Fibroblast of villous mesenchyme (primary cell): ENCODE results near the gene KCNMA1. TPM values are rescaled to one million over a fixed set of nuclear protein-coding genes. Genes with fewer than 3 reads are reported as not detected.

Experiments
- DNase-seq: peaks from one replicate; pipeline ENCODE4 v3.0.0-alpha.2; 2010; ENCODE audit warnings: low read depth
- H3K4me3 ChIP-seq: 2 replicates; pipeline ENCODE4 v1.5.1; 2011; ENCODE audit warnings: low read depth, mild to moderate bottlenecking, low read length
- CTCF ChIP-seq: IDR thresholded peaks from 2 replicates; pipeline ENCODE4 v1.5.1; 2012; ENCODE audit warnings: low read depth, mild to moderate bottlenecking, low read length; ENCODE audit not compliant: insufficient read depth
- total RNA-seq: library from RNA; depleted of rRNA; stranded (reverse); fragments of >200 nt; gene quantifications from 2 replicates; pipeline ENCODE4 v1.2.3, GENCODE V29; 2012

The KCNMA1 gene
- total RNA-seq, 1 donor: 36.7 TPM

GRCh38 chr10:77563638-77564270 lies 73.9 kb downstream of the KCNMA1 start:
- H3K4me3 ChIP-seq: no peak overlapping the region
- no peak for TF ChIP-seq CTCF
- no peak for DNase-seq

GRCh38 chr10:77562742-77563141 lies 74.9 kb downstream of the KCNMA1 start:
- DNase-seq: no peak
- TF ChIP-seq CTCF: no peak
- no peak overlapping the region for H3K4me3 ChIP-seq

- no peak overlapping the region for H3K4me3 ChIP-seq
- DNase-seq: no peak
- TF ChIP-seq CTCF: no peak
These were observed 75.6 kb downstream of the KCNMA1 start for GRCh38 chr10:77561991-77562390.

- TF ChIP-seq CTCF: no peak
- DNase-seq: no peak
- no peak overlapping the region for H3K4me3 ChIP-seq
These were observed 77.1 kb downstream of the KCNMA1 start for GRCh38 chr10:77560471-77560870.

- H3K4me3 ChIP-seq: no peak overlapping the region
- DNase-seq: no peak
- TF ChIP-seq CTCF: no peak
These were observed 77.6 kb downstream of the KCNMA1 start for GRCh38 chr10:77560052-77560451.

GRCh38 chr10:77556990-77557601 lies 80.5 kb downstream of the KCNMA1 start:
- no peak overlapping the region for H3K4me3 ChIP-seq
- DNase-seq: no peak
- no peak for TF ChIP-seq CTCF
